Esophagus muscularis mucosa (tissue), 3 donors: ENCODE measurements around the gene ODAD4.

Experiments
- CTCF ChIP-seq, 3 experiments: fragments of 200-600 bp in 2 of 3; fragments of 450-650 bp in 1 of 3; sonication (generic) in 2 of 3; IDR thresholded peaks; one replicate each; pipeline ENCODE4 v1.5.1; 2017 to 2019; ENCODE audit warnings: antibody characterized with exemption in 3 of 3, mild to moderate bottlenecking in 2 of 3, moderate library complexity in 1 of 3
- EP300 ChIP-seq: sonication (generic); formaldehyde crosslinking; IDR thresholded peaks from one replicate; pipeline ENCODE4 v1.6.1; 2017; ENCODE audit warnings: antibody characterized with exemption

DNA sequence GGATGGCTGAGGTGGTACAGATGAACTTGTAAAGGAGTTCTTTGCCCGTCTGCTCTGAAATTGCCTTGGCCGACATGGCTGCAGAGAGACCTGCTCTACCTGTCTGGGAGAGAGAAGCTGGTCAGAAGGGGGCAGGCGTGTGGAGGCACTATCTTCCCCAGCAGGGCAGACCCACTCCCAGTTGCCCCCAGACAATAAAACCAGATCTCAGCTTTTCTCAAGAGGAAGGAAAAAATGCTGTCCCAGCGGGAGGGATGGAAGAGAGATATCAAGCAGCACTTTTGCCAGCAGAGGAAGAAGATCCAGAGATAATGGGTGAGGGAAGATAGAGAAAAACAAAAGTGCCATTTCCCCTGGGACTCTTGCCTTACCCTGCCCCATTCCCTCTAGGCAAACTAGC, 16.6 kb upstream of the ODAD4 start:
- no peak for TF ChIP-seq EP300
- no peak for TF ChIP-seq CTCF (IDR thresholded peaks at IDR 0.05)
